Panc1 (cell line): ENCODE measurements around the gene C14orf132. TPM values are rescaled to one million over a fixed set of nuclear protein-coding genes. Genes with fewer than 3 reads are reported as not detected.

Experiments
- ATAC-seq: fragments of 200-7000 bp; cut with Tn5 transposase; 2 replicates; pipeline ENCODE4 v1.9.1; 2020; ENCODE audit warnings: mild to moderate bottlenecking, moderate library complexity
- BruUV-seq: library from RNA; stranded (reverse); fragments of 400-500 nt; replicated peaks from 2 replicates; lab custom pipeline; 2021; lab: Mats Ljungman, UMichigan
- CTCF ChIA-PET: fragments of 300-600 bp; sonication (Branson Sonifier 250); formaldehyde crosslinking; loops from one replicate; lab custom pipeline; 2022; ENCODE audit warnings: antibody characterized with exemption; lab: Charles Lee
- POLR2A ChIA-PET: fragments of 300-600 bp; sonication (Branson Sonifier 250); formaldehyde crosslinking; loops from one replicate; lab custom pipeline; 2022; ENCODE audit warnings: antibody characterized with exemption; lab: Charles Lee
- DNase-seq: peaks from one replicate; pipeline ENCODE4 v3.0.0-alpha.2; 2010; ENCODE audit warnings: low read depth, low spot score
- H3K27ac ChIP-seq: 2 replicates; pipeline ENCODE4 v1.5.1; 2011; ENCODE audit warnings: mild to moderate bottlenecking, low read length, inconsistent platforms
- H3K27me3 ChIP-seq: fragments of 200-500 bp; sonication (Bioruptor generic); 2 replicates; pipeline ENCODE4 v1.6.0; 2014; ENCODE audit warnings: low read length, inconsistent platforms; ENCODE audit not compliant: control insufficient read depth, insufficient read depth
- H3K36me3 ChIP-seq: fragments of 200-500 bp; sonication (Bioruptor generic); 2 replicates; pipeline ENCODE4 v1.5.1; 2014; ENCODE audit warnings: inconsistent platforms, mild to moderate bottlenecking, low read length, moderate library complexity; ENCODE audit not compliant: control insufficient read depth, insufficient read depth
- H3K4me1 ChIP-seq: 2 replicates; pipeline ENCODE4 v1.5.1; 2011; ENCODE audit warnings: inconsistent platforms, mild to moderate bottlenecking, low read length, moderate library complexity; ENCODE audit not compliant: control insufficient read depth, insufficient read depth
- H3K4me3 ChIP-seq, 2 experiments: 2 replicates each; pipeline ENCODE4 v1.5.1; 2011 to 2012; ENCODE audit warnings: low read depth in 2 of 2, low read length in 2 of 2, mild to moderate bottlenecking in 2 of 2, inconsistent platforms in 1 of 2, moderate library complexity in 1 of 2
- H3K9me3 ChIP-seq: fragments of 200-500 bp; sonication (Bioruptor generic); 2 replicates; pipeline ENCODE4 v1.5.1; 2014; ENCODE audit warnings: low read depth, mild to moderate bottlenecking, inconsistent platforms, low read length, moderate library complexity; ENCODE audit not compliant: control insufficient read depth, insufficient read depth
- CTCF ChIP-seq: fragments of 450-650 bp; IDR thresholded peaks from 2 replicates; pipeline ENCODE4 v1.5.1; 2017; ENCODE audit warnings: mild to moderate bottlenecking
- POLR2AphosphoS5 ChIP-seq: IDR thresholded peaks from 2 replicates; pipeline ENCODE4 v1.6.1; 2012; ENCODE audit warnings: mild to moderate bottlenecking, low read depth, low read length, moderate library complexity
- REST ChIP-seq, 2 experiments: IDR thresholded peaks; 2 replicates each; pipeline ENCODE4 v1.6.1; 2011 to 2012; ENCODE audit warnings: low read depth in 2 of 2, control low read depth in 1 of 2, low read length in 1 of 2, mild to moderate bottlenecking in 1 of 2, moderate library complexity in 1 of 2; ENCODE audit not compliant: insufficient read depth in 1 of 2
- SIN3A ChIP-seq: IDR thresholded peaks from 2 replicates; pipeline ENCODE4 v1.6.1; 2012; ENCODE audit warnings: low read depth, mild to moderate bottlenecking, low read length, moderate library complexity, borderline replicate concordance; ENCODE audit not compliant: insufficient read depth
- TCF7L2 ChIP-seq: IDR thresholded peaks from 2 replicates; pipeline ENCODE4 v1.6.1; 2011; ENCODE audit warnings: mild to moderate bottlenecking, low read depth, low read length, inconsistent platforms
- in situ Hi-C: cut with HindIII; loops from 2 replicates; pipeline ENCODE4 v1.10.0; 2016; ENCODE audit warnings: low sequenced_read_pairs, low pct_unique_long_range_greater_than_20kb
- intact Hi-C: fragments of 100-400 bp; cut with micrococcal nuclease; formaldehyde crosslinking; loops from one replicate; pipeline ENCODE4 v1.10.0; 2022; ENCODE audit not compliant: unreplicated experiment
- total RNA-seq: library from RNA; stranded (reverse); gene quantifications from one replicate; pipeline ENCODE4 v1.2.1, GENCODE V29; 2021; ENCODE audit not compliant: unreplicated experiment

Gene C14orf132
- total RNA-seq, 1 experiment from 2014 or later, result 23.0 TPM

GRCh38 chr14:96085369-96085768 lies 46.2 kb downstream of the C14orf132 start:
- in situ Hi-C loops, result no loop called here
- ChIA-PET POLR2A (no interaction called here), CTCF (no interaction called here)
- H3K4me3 ChIP-seq, result no peak overlapping the region
- no peak for ATAC-seq
- no peaks in the 10 kb centered on the region for H3K36me3 ChIP-seq
- no peak for DNase-seq
- H3K27me3 ChIP-seq, result no peaks in the 10 kb centered on the region
- no peak overlapping the region for H3K27ac ChIP-seq
- TF ChIP-seq TCF7L2 (no peak), SIN3A (no peak), POLR2AphosphoS5 (no peak), CTCF (no peak), REST (IDR thresholded peaks at IDR 0.05; ENCODE audit: insufficient read depth in 1 of 2, low read depth in 2 of 2, low read length in 1 of 2) (no peak)
- intact Hi-C loops, result no loop called here
- H3K9me3 ChIP-seq, result no peaks in the 10 kb centered on the region
- peaks cover 3% of the 10 kb centered on the region; the same call in 1 of the 2 replicates for H3K4me1 ChIP-seq
- BruUV-seq, result no TSS peak

- ATAC-seq (no peak), DNase-seq (no peak)
- no peaks in the 10 kb centered on the region for H3K27me3 ChIP-seq
- in situ Hi-C loops (no loop called here), intact Hi-C loops (no loop called here)
- H3K4me1 ChIP-seq, result peaks cover 3% of the 10 kb centered on the region; the same call in 1 of the 2 replicates
- ChIA-PET CTCF (no interaction called here), POLR2A (no interaction called here)
- BruUV-seq, result no TSS peak
- no peaks in the 10 kb centered on the region for H3K36me3 ChIP-seq
- H3K4me3 ChIP-seq, result no peak overlapping the region
- no peak for TF ChIP-seq TCF7L2
- no peak for TF ChIP-seq POLR2AphosphoS5
- TF ChIP-seq REST (IDR thresholded peaks at IDR 0.05; ENCODE audit: insufficient read depth in 1 of 2, low read depth in 2 of 2, low read length in 1 of 2), result no peak
- no peak for TF ChIP-seq SIN3A
- no peak for TF ChIP-seq CTCF
- H3K27ac ChIP-seq, result no peak overlapping the region
- H3K9me3 ChIP-seq, result no peaks in the 10 kb centered on the region
Measured at GRCh38 chr14:96086032-96086431, 46.9 kb downstream of the C14orf132 start.
